ENCODE measurements around the gene RXRB.

RXRB gene

DNA sequence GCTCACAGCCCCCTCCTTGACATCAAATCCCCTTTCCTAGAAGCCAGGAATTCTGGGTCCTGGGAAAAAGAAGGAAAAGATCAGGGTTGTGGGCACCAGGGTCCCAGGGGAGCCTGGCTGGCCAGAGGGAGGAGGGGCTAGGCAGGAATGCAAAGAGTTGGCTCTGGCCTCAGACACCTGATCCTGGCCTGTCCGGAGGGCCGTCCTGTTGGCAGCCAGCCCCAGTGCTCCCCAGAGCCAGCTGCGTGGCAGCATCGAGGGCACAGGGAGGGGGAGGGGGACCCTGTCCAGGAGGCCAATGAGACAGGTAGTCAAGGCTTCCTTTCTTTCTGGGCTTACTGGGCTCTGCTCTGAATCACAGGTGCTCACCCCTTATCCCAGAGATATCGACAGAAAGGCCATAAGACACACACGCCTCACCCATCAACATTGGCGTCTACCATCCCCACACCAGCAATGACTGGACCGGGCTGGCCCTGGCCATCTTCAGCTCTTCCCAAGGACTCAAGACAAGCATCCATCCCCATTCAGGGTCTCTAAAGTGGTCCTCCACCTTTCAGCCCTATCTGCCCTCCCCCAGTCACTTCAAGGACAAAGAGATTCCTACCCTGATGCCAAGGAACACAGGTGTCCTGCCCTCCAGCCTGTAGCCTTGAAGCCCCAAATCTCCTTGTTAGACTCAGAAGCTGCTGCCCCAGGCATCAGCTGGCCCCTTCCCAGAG lies 8.9 kb downstream of the RXRB start:
- Histone ChIP-seq H3K4me1 (ENCODE audit: low read length) (no peaks in the 10 kb centered on the region), H3K4me2 (ENCODE audit: low read length) (no peak overlapping the region), H3K27ac (ENCODE audit: low read length) (no peak overlapping the region), H2AFZ (ENCODE audit: low read depth, low read length) (no peak overlapping the region), H3K9ac (ENCODE audit: low read length) (no peak overlapping the region), H3K36me3 (replicated peaks; ENCODE audit: low read depth, low read length) (peaks cover 7% of the 10 kb centered on the region), H3K79me2 (ENCODE audit: low read length) (no peaks in the 10 kb centered on the region), H3K4me3 (ENCODE audit: low read length) (no peak overlapping the region), H4K20me1 (ENCODE audit: insufficient read depth, low read length) (no peaks in the 10 kb centered on the region), H3K9me3 (ENCODE audit: insufficient read depth, low read length) (no peaks in the 10 kb centered on the region), H3K27me3 (ENCODE audit: low read depth, low read length) (no peaks in the 10 kb centered on the region)
- no peak for TF ChIP-seq EZH2phosphoT487 (IDR thresholded peaks at IDR 0.05; ENCODE audit: low read depth)
- no peak for TF ChIP-seq CTCF (IDR thresholded peaks at IDR 0.05; ENCODE audit: low read depth, low read length)

DNA sequence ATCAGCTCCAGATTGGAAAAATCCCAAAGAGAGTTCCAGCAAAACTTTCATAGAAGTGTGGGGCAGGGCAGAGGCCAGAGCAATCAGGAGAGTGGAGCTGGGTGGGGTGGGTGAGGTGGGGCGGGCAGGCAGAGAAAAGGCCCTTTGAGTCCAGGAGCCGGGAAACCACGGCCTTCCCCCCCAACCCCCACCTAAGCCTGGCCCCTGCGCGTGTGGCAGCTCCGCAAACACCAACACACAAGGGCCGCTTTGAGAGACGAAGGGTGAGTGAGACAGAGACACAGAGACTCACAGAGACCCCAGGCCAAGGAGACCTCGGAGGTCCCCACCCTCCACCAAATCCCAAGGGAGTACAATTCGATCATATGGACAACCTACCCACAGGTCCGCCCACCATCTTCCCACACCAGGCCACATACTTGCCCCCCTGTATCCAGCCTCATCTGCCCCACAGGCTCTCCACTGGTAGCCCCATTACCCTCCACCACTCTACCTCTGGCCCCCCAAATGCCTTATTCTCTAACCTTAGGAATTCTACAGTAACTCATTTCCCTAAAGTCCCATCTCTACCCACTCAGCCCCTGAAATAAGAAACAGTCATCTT lies 9.9 kb downstream of the RXRB start:
- H4K20me1 ChIP-seq (ENCODE audit: insufficient read depth, low read length), result no peaks in the 10 kb centered on the region
- no peak for TF ChIP-seq CTCF (IDR thresholded peaks at IDR 0.05; ENCODE audit: low read depth, low read length)
- no peak for TF ChIP-seq EZH2phosphoT487 (IDR thresholded peaks at IDR 0.05; ENCODE audit: low read depth)
- no peaks in the 10 kb centered on the region for H3K4me1 ChIP-seq (ENCODE audit: low read length)
- H3K27me3 ChIP-seq (ENCODE audit: low read depth, low read length), result no peaks in the 10 kb centered on the region
- peaks cover 5% of the 10 kb centered on the region for H3K36me3 ChIP-seq (replicated peaks; ENCODE audit: low read depth, low read length)
- H3K4me2 ChIP-seq (ENCODE audit: low read length), result no peak overlapping the region
- H3K9ac ChIP-seq (ENCODE audit: low read length), result no peak overlapping the region
- no peak overlapping the region for H3K27ac ChIP-seq (ENCODE audit: low read length)
- H3K9me3 ChIP-seq (ENCODE audit: insufficient read depth, low read length), result no peaks in the 10 kb centered on the region
- no peaks in the 10 kb centered on the region for H3K79me2 ChIP-seq (ENCODE audit: low read length)
- no peak overlapping the region for H2AFZ ChIP-seq (ENCODE audit: low read depth, low read length)
- no peak overlapping the region for H3K4me3 ChIP-seq (ENCODE audit: low read length)

DNA sequence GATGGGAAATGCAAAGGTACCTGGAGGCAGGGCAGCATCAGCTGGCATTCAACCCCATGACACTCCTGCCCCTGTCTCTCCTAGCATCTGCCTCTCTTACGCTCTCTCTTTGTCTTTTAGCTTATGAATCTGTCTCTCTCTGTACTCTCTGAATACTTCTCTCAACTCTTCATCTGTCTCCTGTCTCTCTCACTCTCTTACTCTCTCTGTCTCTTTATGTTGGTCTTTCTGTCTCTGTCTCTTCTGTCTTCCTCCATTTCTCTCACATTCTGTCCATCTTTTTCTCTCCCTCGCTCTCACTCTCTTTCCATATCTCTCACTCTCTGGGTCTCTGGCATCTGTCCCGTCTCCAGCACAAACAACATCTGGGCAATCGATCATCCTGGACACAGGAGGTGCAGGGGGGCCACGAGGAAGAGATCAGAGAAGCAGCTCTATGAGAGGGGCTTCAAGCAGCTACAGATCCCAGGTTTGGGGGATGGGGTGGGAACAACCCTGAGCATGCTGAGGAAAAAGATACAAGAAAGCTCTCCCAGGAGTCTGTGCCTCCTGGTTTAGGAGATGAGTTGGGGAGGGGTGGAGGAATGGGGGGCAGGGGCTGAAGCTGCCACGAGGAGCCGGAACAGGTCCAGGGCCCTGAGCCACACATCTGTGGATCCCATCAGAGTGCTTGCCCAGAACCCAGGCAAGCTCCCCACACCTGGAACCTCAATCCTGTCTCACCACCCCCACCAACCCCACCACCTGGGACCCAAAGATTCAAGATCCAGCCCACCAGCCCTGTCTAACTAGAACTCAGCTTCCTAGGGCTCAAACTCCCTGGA lies 10.6 kb downstream of the RXRB start:
- no peaks in the 10 kb centered on the region for H3K4me1 ChIP-seq (ENCODE audit: low read length)
- H3K4me3 ChIP-seq (ENCODE audit: low read length), result no peak overlapping the region
- no peak overlapping the region for H2AFZ ChIP-seq (ENCODE audit: low read depth, low read length)
- H3K9ac ChIP-seq (ENCODE audit: low read length), result no peak overlapping the region
- no peaks in the 10 kb centered on the region for H3K79me2 ChIP-seq (ENCODE audit: low read length)
- no peaks in the 10 kb centered on the region for H3K9me3 ChIP-seq (ENCODE audit: insufficient read depth, low read length)
- no peaks in the 10 kb centered on the region for H3K36me3 ChIP-seq (replicated peaks; ENCODE audit: low read depth, low read length)
- no peak overlapping the region for H3K27ac ChIP-seq (ENCODE audit: low read length)
- TF ChIP-seq CTCF (IDR thresholded peaks at IDR 0.05; ENCODE audit: low read depth, low read length) (no peak), EZH2phosphoT487 (IDR thresholded peaks at IDR 0.05; ENCODE audit: low read depth) (no peak)
- H4K20me1 ChIP-seq (ENCODE audit: insufficient read depth, low read length), result no peaks in the 10 kb centered on the region
- H3K27me3 ChIP-seq (ENCODE audit: low read depth, low read length), result no peaks in the 10 kb centered on the region
- H3K4me2 ChIP-seq (ENCODE audit: low read length), result no peak overlapping the region

- no peaks in the 10 kb centered on the region for H3K27me3 ChIP-seq (ENCODE audit: low read depth, low read length)
- no peak overlapping the region for H3K27ac ChIP-seq (ENCODE audit: low read length)
- H3K79me2 ChIP-seq (ENCODE audit: low read length), result no peaks in the 10 kb centered on the region
- H3K9ac ChIP-seq (ENCODE audit: low read length), result no peak overlapping the region
- no peak overlapping the region for H3K4me3 ChIP-seq (ENCODE audit: low read length)
- no peak overlapping the region for H3K4me2 ChIP-seq (ENCODE audit: low read length)
- no peaks in the 10 kb centered on the region for H3K4me1 ChIP-seq (ENCODE audit: low read length)
- H4K20me1 ChIP-seq (ENCODE audit: insufficient read depth, low read length), result no peaks in the 10 kb centered on the region
- H3K36me3 ChIP-seq (replicated peaks; ENCODE audit: low read depth, low read length), result no peaks in the 10 kb centered on the region
- no peak overlapping the region for H2AFZ ChIP-seq (ENCODE audit: low read depth, low read length)
- H3K9me3 ChIP-seq (ENCODE audit: insufficient read depth, low read length), result no peaks in the 10 kb centered on the region
- TF ChIP-seq CTCF (IDR thresholded peaks at IDR 0.05; ENCODE audit: low read depth, low read length) (no peak), EZH2phosphoT487 (IDR thresholded peaks at IDR 0.05; ENCODE audit: low read depth) (no peak)
Measured at GRCh38 chr6:33189164-33189563, 11.3 kb downstream of the RXRB start.
